ENCODE data around the gene SDK2.
A peak's percentile ranks its signal among the peaks of the same experiment; 100 is the strongest.

SDK2 gene

GRCh38 chr17:73410586-73411312 lies 233.5 kb downstream of the SDK2 start:
- no peak for DNase-seq

- no peak for DNase-seq
Measured at GRCh38 chr17:73404246-73404645, 240.0 kb downstream of the SDK2 start.

- DNase-seq: no peak
Measured at GRCh38 chr17:73402466-73402865, 241.8 kb downstream of the SDK2 start.

- no peak for DNase-seq
Measured at GRCh38 chr17:73401911-73402310, 242.3 kb downstream of the SDK2 start.

- DNase-seq: no peak
Measured at GRCh38 chr17:73400915-73401545, 243.2 kb downstream of the SDK2 start.

- no peak for DNase-seq
Measured at GRCh38 chr17:73399056-73399455, 245.2 kb downstream of the SDK2 start.

GRCh38 chr17:73397856-73398540 lies 246.2 kb downstream of the SDK2 start:
- no peak for DNase-seq

GRCh38 chr17:73397278-73397826 lies 246.9 kb downstream of the SDK2 start:
- DNase-seq: no peak

GRCh38 chr17:73396431-73397277 lies 247.6 kb downstream of the SDK2 start:
- peak; percentile 89 for DNase-seq

- no peak for DNase-seq
Measured at GRCh38 chr17:73394512-73395450, 249.5 kb downstream of the SDK2 start.

- no peak for DNase-seq
Measured at GRCh38 chr17:73393962-73394361, 250.3 kb downstream of the SDK2 start.

GRCh38 chr17:73393381-73393780 lies 250.9 kb downstream of the SDK2 start:
- no peak for DNase-seq

- DNase-seq: no peak
Measured at GRCh38 chr17:73391331-73392265, 252.6 kb downstream of the SDK2 start.

- no peak for DNase-seq
Measured at GRCh38 chr17:73390851-73391250, 253.4 kb downstream of the SDK2 start.

GRCh38 chr17:73390221-73390620 lies 254.0 kb downstream of the SDK2 start:
- DNase-seq: no peak

GRCh38 chr17:73389411-73389810 lies 254.8 kb downstream of the SDK2 start:
- DNase-seq: no peak

- no peak for DNase-seq
Measured at GRCh38 chr17:73388578-73388905, 255.7 kb downstream of the SDK2 start.

- DNase-seq: no peak
Measured at GRCh38 chr17:73387746-73388577, 256.3 kb downstream of the SDK2 start.

- DNase-seq: no peak
Measured at GRCh38 chr17:73386561-73386960, 257.7 kb downstream of the SDK2 start.

- DNase-seq: no peak
Measured at GRCh38 chr17:73384926-73385325, 259.3 kb downstream of the SDK2 start.
